HG03039 (cell line): ENCODE data around the gene MTERF4.
"Not testable (repeated sequence)": the region's sequence is repeated elsewhere in the genome, so short reads cannot be mapped to it uniquely, and the experiment has no call there.

Source experiments
- ATAC-seq: cut with Tn5 transposase; IDR thresholded peaks from one replicate; pipeline ENCODE4 v1.9.1; 2021; ENCODE audit warnings: mild to moderate bottlenecking, moderate library complexity; ENCODE audit not compliant: unreplicated experiment

The MTERF4 gene

DNA sequence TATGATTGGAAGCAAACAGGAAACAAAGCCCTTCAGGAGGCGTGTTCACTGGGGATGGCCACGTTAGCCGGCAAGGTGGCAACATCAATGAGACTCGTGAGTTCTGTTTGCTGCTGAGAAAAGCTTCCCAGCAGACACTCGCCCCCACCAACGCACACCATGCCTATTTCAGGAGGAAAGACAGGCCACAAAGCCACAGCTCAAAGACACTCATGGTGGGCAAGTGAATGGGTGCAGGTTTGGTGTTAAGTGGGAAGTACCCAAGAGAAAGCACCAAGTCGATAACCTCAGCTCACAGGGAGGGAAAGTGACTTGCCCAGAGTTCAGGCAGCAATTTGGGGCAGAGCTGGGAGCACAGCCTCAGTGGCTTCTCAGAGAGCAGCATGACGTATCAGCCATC is 10.5 kb upstream of the MTERF4 start:
- no peak for ATAC-seq

DNA sequence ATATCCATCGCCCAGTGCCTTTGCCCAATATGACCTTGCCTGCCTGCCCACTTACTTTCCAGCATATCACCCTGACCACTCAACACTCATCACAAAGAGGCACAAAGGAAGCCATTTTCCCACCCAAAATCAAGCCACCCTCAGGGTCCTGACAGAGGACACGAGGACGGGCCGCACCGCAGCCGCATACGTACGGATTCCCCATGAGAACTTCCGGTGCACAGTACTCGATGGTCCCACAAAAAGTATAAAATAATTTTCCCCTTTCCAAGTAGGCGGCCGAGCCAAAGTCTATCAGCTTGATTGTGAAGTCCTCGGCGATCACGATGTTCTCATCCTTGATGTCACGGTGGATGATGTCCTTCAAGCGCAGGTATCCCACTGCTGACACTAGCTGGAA is 10.0 kb upstream of the MTERF4 start:
- ATAC-seq = no peak

DNA sequence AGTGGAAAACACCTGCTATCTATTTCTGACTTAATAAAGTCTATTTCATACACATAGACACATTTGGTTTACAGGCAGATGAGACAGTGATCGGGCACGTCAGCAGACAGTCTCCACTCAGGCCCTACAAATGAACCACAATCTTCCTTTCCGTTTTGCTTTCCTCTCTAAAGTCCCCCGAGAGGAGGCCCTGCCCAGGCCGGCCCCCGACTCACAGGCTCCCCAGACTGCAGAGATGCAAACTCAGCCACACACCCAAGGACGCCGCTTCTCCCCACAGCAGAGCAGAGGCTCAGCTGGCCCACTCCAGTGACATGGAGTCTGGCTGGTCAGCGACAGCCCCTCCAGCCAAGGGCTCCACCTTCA is 9.3 kb upstream of the MTERF4 start:
- ATAC-seq = no peak

DNA sequence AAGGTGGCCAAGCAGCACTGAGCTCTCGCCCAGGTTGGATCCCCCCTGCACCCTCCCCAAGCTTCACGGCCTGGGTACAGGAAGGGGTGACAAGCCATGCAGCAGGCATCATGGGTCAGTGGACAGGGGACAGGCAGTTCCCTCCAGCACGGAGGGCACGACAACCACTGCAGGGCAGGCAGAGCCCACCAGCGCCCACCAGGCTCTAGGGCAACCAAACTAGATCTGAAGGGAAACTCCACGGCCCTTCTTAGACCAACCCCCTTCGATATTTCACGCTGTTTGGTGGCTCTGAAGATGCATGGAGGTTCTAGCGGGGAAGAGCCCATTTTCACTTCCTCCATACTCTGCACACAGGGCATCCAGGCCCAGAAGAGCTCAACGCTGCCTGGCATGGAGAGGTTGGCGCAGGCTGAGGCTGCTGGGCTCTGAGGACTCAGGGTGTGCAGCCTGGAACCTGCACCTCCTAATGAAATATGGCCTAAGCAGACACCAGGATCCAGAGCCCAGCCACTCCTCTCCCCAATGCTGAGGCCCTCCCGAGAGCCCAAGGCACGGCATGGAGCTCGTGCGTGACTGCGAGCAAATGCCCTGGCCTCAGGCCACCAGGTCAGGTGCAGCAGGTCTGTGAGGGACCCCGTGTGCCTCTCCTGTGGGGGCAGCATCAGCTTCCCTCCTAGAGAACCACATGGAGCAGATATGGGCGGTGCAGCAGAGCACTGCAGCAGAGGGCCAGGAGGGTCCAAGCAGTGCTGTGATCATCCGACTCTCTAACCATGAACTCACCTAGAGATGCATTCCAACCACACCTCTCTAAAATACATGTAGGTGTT is 8.7 kb upstream of the MTERF4 start:
- ATAC-seq = no peak

DNA sequence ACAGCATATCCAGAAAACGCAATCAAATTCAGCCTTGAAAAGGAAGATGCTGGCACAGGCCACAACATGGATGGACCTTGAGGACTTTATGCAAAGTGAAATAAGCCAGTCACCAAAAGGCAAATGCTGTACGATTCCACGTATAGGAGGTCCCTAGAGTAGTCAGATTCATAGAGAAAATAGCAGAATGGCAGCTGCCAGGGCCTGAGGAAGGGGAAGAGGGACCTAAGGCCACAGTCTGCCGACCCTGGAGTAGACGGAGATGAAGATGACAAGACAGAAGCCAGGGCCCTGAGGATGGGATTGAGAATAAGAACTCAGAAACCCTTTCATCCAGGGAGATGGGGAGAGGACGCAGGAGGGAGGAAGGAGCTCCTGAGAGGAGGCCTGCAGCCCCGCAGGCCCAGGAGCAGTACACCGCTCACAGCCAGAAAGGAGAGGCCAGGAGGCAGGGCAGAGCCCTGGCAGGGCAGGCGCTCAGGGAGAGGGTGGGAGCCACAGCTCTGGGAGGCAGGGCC is 8.1 kb upstream of the MTERF4 start:
- no peak for ATAC-seq

DNA sequence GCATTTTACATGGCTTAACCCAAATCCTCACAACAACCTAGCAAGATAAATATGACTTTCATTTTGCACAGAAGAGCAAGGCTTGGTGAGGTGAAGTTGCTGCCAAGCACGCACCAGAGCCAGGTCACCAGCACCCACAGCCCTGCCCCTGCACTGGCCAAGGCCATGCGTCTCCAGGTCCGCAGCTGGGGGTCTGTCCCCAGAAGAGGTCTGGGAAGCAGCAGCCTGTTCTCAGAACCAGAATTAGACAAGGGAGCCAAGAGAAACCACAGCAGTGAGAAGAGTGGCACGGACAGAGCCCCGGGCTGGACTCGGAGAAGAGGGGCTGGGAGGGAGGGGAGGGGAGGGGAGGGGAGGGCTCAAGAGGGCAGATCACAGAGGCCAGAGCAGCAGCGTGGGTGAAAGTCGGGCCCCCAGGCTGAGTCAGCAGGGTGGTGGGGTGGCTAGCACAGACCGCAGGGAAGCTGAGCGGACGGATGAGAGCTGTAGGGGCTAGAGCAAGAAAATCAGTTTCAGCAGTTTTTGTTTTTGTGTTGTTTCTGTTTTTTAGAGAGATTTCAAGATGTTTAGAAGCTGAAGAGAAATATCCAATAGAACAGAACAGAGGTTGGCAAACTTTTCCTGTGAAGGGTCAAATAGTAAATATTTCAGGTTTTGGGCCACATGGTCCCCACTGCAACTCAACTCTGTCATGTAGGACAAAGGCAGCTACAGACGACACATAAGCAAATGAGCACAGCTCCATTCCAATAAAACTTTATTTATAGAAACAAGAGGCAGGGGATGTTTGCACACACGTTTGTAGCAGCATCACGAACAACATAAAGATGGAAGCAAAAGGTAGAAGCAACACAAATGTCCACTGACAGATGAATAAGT is 7.4 kb upstream of the MTERF4 start:
- no peak for ATAC-seq

DNA sequence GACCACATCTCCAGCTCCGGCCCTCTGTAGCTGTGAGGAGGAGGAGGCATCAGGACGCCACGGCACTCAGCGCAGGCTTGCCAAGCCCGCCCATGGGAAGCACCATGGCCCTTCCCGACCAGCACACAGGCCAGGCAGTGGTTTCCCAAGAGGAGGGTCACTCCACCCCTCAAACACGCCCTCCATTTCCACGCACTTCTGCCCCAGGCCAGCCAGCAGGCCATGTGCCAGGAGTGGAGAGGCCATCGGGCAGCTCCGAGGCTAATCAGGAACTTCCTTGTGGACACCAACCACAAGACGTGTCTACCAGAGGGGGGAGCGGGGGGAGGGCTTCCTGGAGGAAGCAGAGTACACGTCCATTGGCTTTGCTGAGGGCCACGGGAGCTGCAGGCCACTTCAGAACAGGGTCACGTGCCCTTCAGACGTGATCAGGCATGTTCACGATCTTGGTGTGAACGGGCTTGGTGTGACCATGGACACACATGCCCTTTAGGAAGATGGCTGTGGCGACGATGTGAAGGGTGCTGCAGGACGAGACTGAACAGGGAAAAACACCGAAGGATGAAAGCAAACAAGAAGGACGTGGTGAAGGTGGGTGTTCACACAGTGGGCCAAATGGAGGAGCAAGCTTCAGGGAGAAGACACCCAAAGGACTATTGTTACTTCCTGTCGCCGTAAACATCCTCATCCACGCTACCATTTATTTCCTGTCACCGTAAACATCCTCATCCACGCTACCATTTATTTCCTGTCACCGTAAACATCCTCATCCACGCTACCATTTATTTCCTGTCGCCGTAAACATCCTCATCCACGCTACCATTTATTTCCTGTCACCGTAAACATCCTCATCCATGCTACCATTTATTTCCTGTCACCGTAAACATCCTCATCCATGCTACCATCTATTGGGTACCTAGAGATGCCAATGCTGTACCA is 6.5 kb upstream of the MTERF4 start:
- no peak for ATAC-seq

DNA sequence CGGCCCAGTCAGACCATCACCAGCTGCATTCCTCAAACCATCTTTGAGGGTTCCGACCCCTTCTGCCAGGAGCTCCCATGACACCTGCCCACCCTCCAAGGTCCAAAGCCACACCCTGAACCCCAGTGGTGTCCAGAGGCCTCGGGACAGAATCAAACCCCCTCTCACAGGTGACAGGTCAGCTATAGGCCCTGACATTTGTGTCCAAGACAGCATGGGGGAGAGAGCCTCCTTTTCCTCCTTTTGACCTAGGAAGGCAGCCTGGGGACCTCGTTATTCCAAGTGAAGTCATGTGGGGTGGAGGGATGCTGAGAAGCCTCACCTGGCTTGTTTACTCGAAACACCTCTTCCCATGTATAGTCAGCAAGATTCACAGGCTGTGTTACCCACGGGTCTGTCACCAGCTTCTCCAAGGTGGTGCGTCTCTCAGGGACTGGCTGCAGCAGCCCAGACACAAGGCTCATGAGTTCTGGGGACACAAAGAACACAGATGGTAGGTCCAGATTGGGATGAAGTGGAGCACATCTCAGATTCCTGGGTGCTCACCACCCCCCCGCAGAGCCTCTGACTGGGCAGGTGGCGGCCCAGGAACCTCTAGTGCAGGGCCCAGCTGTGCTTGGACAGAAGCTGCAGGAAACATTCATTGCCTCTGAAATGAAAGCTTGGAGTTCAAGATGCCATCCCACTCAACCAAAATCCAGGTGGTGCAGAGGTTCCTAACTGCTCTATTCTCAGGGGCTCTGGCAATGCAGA is 5.1 kb upstream of the MTERF4 start:
- no peak for ATAC-seq

DNA sequence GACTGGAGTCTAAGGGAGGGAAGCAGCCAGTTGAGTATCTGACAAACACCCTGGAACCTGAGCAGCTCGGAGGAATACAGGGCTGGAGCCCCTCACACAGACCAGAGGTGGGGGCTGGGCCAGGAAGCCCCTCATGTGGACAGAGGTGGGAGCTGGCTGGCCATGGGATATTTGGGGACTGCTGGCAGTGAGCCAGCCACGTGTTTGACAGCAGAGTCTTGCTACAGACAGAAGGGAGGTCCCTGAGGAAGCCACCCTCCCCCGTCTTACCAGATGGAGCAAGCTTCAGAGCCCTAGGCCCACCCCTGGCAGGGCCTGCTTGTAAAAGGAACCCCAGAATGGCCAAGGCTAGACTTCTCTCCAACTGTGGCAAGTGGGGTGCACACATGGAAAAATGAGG is 3.6 kb upstream of the MTERF4 start:
- no peak for ATAC-seq

DNA sequence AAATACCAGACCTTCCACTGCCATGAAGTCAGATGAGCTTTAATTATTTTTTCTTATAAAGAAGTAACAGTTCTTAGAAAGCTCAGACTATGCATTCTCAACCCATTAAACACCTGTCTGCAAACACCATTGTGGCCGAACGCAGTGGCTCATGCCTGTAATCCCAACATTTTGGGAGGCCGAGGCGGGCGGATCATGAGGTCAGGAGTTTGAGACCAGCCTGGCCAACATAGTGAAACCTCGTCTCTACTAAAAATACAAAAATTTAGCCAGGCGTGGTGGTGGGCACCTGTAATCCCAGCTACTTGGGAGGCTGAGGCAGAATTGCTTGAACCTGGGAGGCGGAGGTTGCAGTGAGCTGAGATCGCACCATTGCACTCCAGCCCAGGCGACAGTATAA is 2.5 kb upstream of the MTERF4 start:
- ATAC-seq = not testable (repeated sequence)

DNA sequence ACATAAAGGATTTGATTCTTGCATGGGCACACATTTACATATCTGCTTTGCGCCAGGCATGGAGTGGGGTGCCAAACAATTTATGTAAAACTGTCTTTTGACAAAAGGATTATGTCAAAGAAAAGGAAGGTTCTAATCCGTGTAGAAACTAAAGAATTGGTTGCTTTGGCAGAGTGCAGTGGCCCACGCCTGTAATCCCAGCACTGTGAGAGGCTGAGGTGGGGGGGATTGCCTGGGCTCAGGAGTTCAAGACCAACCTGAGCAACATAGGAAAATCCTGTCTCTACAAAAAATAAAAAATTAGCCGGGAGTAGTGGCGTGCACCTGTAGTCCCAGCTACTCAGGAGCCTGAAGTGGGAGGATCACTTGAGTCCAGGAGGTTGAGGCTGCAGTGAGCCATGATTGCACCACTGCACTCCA is 1.1 kb upstream of the MTERF4 start:
- no peak for ATAC-seq

DNA sequence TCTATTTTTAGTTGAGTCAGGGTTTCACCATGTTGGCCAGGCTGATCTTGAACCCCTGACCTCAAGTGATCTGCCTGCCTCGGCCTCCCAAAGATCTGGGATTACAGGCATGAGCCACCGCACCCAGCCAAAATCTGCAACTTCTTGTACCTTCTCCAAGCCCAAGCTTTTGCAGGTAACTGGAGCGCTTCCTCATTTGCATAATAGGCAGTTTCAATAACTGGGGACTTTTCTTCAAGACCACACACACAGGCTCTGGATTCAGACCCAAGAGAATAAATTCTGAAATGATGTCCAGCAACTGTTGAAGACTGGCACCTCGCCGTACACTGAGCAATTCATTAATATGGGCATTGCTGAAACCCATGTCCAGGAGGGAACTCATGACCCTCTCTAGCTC is 2.8 kb downstream of the MTERF4 start:
- ATAC-seq = no peak

DNA sequence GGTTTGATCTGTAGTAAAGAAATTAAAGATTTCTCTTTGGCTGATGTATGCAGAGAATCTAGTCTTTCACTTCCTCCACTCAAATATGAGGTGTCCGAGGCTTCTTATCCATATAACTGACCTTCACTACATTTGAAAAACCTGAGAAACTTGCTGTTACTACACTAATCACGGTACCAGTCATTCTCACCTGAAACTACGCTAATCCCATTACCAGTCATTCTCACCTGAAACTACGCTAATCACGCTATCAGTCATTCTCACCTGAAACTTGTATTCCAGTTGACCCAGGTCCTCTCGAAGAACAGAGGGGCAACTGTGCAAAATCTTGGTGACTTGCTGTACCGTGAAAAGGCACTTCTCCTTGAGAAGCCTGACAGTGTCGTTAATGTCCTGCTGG is 5.1 kb downstream of the MTERF4 start:
- ATAC-seq = no peak

DNA sequence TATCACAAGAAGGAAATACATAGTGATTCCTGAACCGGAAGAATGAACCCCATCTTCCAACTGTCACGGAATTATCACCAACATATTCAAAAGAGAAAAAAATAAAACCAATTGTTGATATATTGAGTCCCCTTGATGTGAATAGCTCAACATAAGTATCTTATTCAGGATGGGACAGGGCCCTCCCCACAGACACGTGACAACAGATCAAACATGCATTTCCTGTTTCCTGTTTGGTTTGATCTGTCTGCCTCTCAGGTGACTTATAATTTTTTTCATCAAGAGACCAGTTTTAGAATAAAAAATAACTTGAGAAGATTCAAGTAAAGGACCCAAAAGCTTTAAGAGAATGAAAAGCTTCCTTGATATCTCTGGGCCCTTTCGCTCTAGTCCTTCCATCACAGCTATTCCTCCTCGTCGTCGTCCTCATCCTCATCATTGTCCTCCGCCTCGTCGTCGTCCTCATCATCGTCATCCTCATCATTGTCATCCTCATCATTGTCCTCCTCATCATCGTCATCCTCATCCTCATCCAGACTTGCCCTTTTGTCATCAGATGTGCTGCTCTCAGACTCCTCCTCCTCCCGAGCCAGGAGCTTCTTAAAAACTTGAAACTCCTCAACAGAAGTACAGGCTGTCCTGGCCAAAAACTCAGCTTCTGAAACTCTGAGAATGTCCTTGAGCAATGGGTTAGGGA is 6.3 kb downstream of the MTERF4 start:
- no peak for ATAC-seq

DNA sequence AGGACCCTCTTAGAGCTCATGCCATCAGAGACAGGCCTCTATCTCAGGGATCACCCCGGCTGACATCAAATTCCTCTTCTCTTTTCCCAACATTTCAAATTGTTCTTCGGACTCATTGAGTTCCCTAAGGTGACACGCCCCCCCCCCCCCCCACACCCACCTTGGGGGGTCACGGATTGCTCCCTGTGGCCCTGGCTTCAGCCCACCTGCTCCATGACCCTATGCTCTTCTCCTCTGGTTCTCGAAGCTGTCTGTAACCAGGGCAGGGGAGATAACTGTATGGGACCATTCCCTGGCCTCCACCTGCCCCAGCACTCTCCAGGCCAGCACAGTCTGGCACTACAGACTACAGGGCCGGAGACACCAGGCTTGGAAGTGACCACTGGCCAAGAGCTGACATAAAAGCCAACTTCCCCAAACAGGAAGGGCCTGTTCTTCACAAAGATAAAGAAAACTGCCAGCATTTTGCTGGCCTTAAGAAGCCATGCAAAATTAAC is 7.1 kb downstream of the MTERF4 start:
- no peak for ATAC-seq

DNA sequence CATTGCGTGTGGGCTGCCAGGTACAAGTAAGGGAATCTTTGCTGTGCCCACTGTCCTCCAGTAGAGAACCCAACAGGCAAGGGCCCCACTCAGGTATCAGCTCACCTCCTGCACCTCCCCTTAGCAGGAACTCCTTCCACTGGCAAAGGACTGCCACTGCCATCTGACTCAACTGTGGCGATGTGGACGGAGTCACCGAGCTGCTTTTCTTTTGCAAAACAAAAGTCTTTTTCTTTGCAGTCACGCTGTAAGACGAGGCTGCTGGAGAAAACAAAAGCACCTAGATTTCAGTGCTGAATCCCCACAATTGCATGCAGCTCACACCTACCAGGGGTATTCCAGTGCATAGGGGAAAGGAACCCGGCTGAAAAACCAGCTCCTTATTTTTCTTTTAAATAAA is 7.9 kb downstream of the MTERF4 start:
- no peak for ATAC-seq

DNA sequence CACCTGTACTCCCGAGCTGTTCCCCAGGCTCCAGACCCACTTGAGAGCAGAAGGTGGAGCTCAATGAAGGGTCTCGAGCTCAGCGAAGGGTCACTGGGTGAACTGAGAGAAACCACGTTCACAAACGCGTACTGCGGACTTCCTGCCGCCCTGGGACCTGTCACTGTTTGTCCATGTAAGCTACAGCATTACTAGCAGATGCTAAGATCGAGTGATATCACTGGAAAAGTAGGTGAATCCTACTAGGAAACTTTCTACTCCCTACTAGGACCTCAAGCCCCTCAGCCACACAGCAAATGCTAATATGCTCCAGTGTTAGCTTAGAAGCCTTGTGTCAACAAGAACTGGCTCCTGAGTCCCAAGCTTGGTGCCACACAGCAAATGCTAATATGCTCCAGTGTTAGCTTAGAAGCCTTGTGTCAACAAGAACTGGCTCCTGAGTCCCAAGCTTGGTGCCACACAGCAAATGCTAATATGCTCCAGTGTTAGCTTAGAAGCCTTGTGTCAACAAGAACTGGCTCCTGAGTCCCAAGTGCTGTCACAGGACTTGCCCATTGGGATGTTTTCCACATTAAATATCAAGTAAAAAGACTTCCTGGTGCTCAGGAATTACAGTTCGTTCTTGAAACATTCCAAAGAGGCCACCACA is 8.8 kb downstream of the MTERF4 start:
- not testable (repeated sequence) for ATAC-seq

DNA sequence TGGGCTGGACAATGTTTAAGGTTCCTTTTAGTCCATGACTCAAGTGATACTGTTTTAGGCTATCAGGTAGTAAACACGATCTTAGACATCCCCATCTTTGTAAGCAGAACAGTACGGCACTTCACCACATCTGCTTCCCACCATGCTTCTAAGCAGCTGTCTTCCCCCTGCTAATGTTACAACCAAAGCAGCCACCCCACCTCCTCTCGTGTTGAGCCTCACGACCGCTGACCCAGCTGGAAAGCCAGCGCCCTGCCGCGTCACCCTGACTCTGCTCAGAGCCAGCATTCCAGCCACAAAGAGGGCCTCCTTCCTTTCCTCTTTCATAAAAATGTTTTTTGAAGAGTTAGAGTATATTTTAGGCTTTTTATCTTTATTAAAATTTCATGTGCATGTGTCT is 9.4 kb downstream of the MTERF4 start:
- no peak for ATAC-seq
